Muscle of leg (tissue), 16 donors: Measurements from ENCODE around the gene PLIN1. TPM values are rescaled to one million over a fixed set of nuclear protein-coding genes. Genes with fewer than 3 reads are reported as not detected.

Source experiments
- DNase-seq: peaks from one replicate; pipeline ENCODE4 v3.0.0; 2013
- H3K27ac ChIP-seq: one replicate; pipeline ENCODE4 v1.5.1; 2013; ENCODE audit warnings: mild to moderate bottlenecking, low read length, control low read depth
- H3K27me3 ChIP-seq: one replicate; pipeline ENCODE4 v1.6.1; 2013; ENCODE audit warnings: low read length; ENCODE audit not compliant: control insufficient read depth, insufficient read depth
- H3K36me3 ChIP-seq: one replicate; pipeline ENCODE4 v1.6.1; 2013; ENCODE audit warnings: low read length; ENCODE audit not compliant: control insufficient read depth, insufficient read depth
- H3K4me1 ChIP-seq: one replicate; pipeline ENCODE4 v1.6.1; 2013; ENCODE audit warnings: low read length; ENCODE audit not compliant: control insufficient read depth, insufficient read depth
- H3K4me3 ChIP-seq: one replicate; pipeline ENCODE4 v1.5.1; 2013; ENCODE audit warnings: low read length, control low read depth
- H3K9me3 ChIP-seq: replicated peaks from 2 replicates; pipeline ENCODE4 v1.6.1; 2013; ENCODE audit warnings: low read depth, low read length; ENCODE audit not compliant: control insufficient read depth
- WGBS: methylation state at CpG from one replicate; pipeline ENCODE4 v1.1.5; 2013; ENCODE audit warnings: missing lambda C conversion rate; ENCODE audit not compliant: insufficient coverage; 5-methylcytosine and 5-hydroxymethylcytosine counted together
- long read RNA-seq, 11 donors: transcript quantifications; one replicate each; lab custom pipeline, GENCODE V29; 2026
- polyA plus RNA-seq, 8 donors: library from polyadenylated mRNA; unstranded; fragments of 120-200 nt; gene quantifications; one replicate each; pipeline versions ENCODE4 v1.2.1 to v1.2.3, GENCODE V29; 2013; ENCODE audit warnings: inconsistent platforms in 1 of 8, low replicate concordance in 1 of 8; ENCODE audit not compliant: insufficient read length in 8 of 8, insufficient read depth in 1 of 8
- total RNA-seq: library from RNA; stranded (reverse); fragments of 120-200 nt; gene quantifications from one replicate; pipeline ENCODE4 v1.2.4, GENCODE V29; 2013

PLIN1 gene
- total RNA-seq = 0.13 TPM
- under 1 TPM; 0.11 to 0.44 (median 0.30) TPM for polyA plus RNA-seq
- long read RNA-seq, donor 1 = 0 reads
- long read RNA-seq, donor 2 = 0 reads
- long read RNA-seq, donor 3, partial matches to known transcripts = 13 of 16 reads
- long read RNA-seq, donor 3, other reads (novel, unspliced or antisense) = 0 of 16 reads
- long read RNA-seq, donor 4 = 0 reads
- long read RNA-seq, donor 5 = 0 reads
- long read RNA-seq, donor 6 = 0 reads
- long read RNA-seq, donor 7 = 0 reads
- long read RNA-seq, donor 8 = 0 reads
- long read RNA-seq, donor 9 = 0 reads
- long read RNA-seq, donor 10 = 0 reads
- long read RNA-seq, donor 11 = 0 reads

GRCh38 chr15:89679212-89679611 is at the start of gene PLIN1:
PLIN1 (minus strand) TSS chr15:89679367; CDS start chr15:89677489, 1,878 bp downstream.
- Histone ChIP-seq H3K36me3 (peaks cover 6% of the 10 kb centered on the region), H3K4me1 (no peaks in the 10 kb centered on the region), H3K27ac (no peak within 1 kb of the TSS), H3K9me3 (no peaks in the 10 kb centered on the region), H3K4me3 (no peak within 1 kb of the TSS), H3K27me3 (no peaks in the 10 kb centered on the region)
- no peak for DNase-seq
- 67% methylated on average over 2 of the region's 2 CpGs for WGBS

DNA sequence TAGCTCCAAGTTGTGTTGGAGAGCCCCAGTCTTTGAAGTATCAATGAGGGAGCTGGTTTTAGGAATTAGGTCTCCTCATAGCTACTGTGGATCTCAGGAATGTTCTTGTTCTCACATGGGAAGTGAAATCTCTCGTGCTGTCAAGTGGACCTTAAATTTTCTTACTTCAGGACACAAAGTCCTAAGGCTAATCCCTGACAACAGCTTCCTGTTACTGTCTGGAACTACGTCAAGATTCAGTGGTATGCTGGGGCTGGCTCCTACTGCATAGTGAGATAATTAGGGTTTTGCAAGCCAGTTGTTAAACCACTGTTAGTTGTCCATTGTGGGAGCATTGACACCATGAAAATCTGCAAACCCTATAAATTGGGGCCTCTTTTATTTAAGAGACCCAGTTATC is 49.1 kb upstream of the PLIN1 start:
- DNase-seq = no peak
- WGBS = 20% methylated on average over 1 of the region's 2 CpGs
- H3K27me3 ChIP-seq = peaks cover 2% of the 10 kb centered on the region
- peaks cover 8% of the 10 kb centered on the region for H3K9me3 ChIP-seq
- H3K36me3 ChIP-seq = no peaks in the 10 kb centered on the region
- no peaks in the 10 kb centered on the region for H3K4me1 ChIP-seq
- H3K4me3 ChIP-seq = no peak overlapping the region
- no peak overlapping the region for H3K27ac ChIP-seq

- no CpG with 5 or more reads among the region's 1 CpG for WGBS
- no peaks in the 10 kb centered on the region for H3K4me1 ChIP-seq
- no peak for DNase-seq
- H3K36me3 ChIP-seq = no peaks in the 10 kb centered on the region
- H3K9me3 ChIP-seq = peaks cover 8% of the 10 kb centered on the region
- H3K27ac ChIP-seq = no peak overlapping the region
- peaks cover 8% of the 10 kb centered on the region for H3K27me3 ChIP-seq
- H3K4me3 ChIP-seq = no peak overlapping the region
These were observed 45.9 kb upstream of the PLIN1 start for GRCh38 chr15:89725064-89725463.

GRCh38 chr15:89724621-89725020 is 45.5 kb upstream of the PLIN1 start:
- Histone ChIP-seq H3K9me3 (peaks cover 8% of the 10 kb centered on the region), H3K36me3 (no peaks in the 10 kb centered on the region), H3K4me1 (no peaks in the 10 kb centered on the region), H3K27ac (no peak overlapping the region), H3K4me3 (no peak overlapping the region), H3K27me3 (peaks cover 8% of the 10 kb centered on the region)
- no peak for DNase-seq
- WGBS = no CpG with 5 or more reads among the region's 1 CpG

- Histone ChIP-seq H3K27me3 (peaks cover 8% of the 10 kb centered on the region), H3K4me1 (no peaks in the 10 kb centered on the region), H3K4me3 (no peak overlapping the region), H3K27ac (no peak overlapping the region), H3K36me3 (no peaks in the 10 kb centered on the region), H3K9me3 (peaks cover 8% of the 10 kb centered on the region)
- no peak for DNase-seq
- 100% methylated on average over 1 of the region's 3 CpGs for WGBS
These were observed 43.9 kb upstream of the PLIN1 start for GRCh38 chr15:89723031-89723430.

- no CpG with 5 or more reads among the region's 2 CpGs for WGBS
- H3K27me3 ChIP-seq = no peaks in the 10 kb centered on the region
- H3K36me3 ChIP-seq = no peaks in the 10 kb centered on the region
These were observed 35.6 kb upstream of the PLIN1 start for GRCh38 chr15:89714775-89715174.

DNA sequence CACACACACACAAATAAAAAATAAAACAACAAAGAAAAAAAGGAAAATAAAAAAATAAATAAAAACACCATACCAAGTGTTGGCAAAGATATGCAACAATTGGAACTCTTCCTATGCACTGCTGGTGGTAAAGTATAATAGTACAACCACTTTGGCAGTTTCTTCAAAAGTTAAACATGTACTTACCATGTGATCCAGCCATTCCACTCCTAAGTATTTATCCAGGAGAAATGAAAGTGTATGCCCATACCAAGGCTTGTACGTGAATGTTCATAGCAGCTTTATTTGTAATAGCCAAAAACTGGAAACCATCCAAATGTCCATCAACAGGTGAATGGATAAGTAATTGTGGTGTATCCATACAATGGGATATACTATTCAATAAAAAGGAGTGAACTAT is 28.4 kb upstream of the PLIN1 start:
- Histone ChIP-seq H3K27ac (no peak overlapping the region), H3K4me3 (no peak overlapping the region), H3K4me1 (no peaks in the 10 kb centered on the region), H3K36me3 (no peaks in the 10 kb centered on the region), H3K27me3 (no peaks in the 10 kb centered on the region), H3K9me3 (no peaks in the 10 kb centered on the region)
- no CpG with 5 or more reads among the region's 1 CpG for WGBS
- no peak for DNase-seq

More at GRCh38 chr15:89714775-89715174, 35.6 kb upstream of the PLIN1 start:
- Histone ChIP-seq H3K4me1 (no peaks in the 10 kb centered on the region), H3K27ac (no peak overlapping the region), H3K4me3 (no peak overlapping the region), H3K9me3 (no peaks in the 10 kb centered on the region)
- no peak for DNase-seq

DNA sequence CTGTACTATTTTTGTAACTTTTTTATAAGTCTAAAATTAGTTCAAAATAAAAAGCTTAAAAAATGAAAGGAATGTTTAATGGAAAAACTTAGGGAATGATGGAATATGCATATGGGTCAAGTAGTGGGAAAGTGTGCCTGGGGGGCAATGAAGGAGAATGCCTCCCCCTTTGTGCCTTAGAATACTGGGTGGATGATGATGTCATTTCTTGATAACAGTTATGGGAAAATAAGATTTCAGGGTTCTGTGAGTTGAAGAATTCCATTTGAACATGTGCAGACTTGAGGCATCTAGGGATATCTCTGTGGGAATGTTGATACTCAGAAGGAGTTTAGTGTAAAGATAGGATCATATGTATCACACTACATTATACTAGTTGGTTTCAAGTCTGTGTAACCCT is 25.2 kb upstream of the PLIN1 start:
- H3K4me1 ChIP-seq = no peaks in the 10 kb centered on the region
- no peaks in the 10 kb centered on the region for H3K36me3 ChIP-seq
- H3K9me3 ChIP-seq = no peaks in the 10 kb centered on the region
- H3K27me3 ChIP-seq = no peaks in the 10 kb centered on the region
- no peak for DNase-seq
- H3K27ac ChIP-seq = no peak overlapping the region
- H3K4me3 ChIP-seq = no peak overlapping the region

DNA sequence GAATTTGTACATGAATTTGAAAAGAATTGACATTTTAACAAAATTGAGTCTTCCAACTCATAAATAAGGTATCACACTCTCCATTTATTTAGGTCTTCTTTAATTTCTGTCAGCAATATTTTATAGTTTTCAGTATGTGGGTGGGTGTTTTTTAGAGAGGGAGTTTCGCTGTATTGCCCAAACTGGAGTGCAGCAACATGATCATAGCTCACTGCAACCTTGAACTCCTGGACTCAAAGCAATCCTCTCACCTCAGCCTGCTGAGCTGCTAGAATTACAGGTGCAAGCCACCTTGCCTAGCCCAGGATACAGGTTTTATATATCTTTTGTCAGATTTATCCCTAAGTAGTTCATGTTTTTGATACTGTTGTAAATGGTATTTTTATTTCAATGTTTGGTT is 16.0 kb upstream of the PLIN1 start:
- Histone ChIP-seq H3K9me3 (no peaks in the 10 kb centered on the region), H3K36me3 (no peaks in the 10 kb centered on the region), H3K27me3 (peaks cover 6% of the 10 kb centered on the region), H3K4me1 (peaks cover 2% of the 10 kb centered on the region), H3K27ac (no peak overlapping the region), H3K4me3 (no peak overlapping the region)
- no CpG with 5 or more reads among the region's 1 CpG for WGBS
- DNase-seq = no peak

DNA sequence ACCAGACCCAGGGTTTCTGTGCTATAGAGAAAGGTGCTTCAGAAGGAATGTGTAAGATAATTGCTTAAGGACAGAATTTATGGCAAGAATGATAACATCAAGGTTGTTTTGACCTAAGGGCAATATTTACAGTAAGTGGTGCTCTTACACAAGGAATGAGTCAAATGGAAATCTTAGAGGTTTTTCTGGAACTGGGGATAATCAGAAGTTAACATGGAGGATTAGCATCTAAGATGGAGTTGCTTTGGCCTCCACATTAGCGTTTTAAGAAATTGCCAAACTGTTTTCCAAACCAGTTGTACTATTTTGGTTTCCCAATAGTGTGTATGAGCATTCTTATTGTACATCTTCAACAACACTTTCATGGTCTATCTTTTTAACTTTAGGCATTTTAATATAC is 14.5 kb upstream of the PLIN1 start:
- no peak overlapping the region for H3K27ac ChIP-seq
- no peaks in the 10 kb centered on the region for H3K9me3 ChIP-seq
- no peak for DNase-seq
- no peaks in the 10 kb centered on the region for H3K36me3 ChIP-seq
- H3K4me3 ChIP-seq = no peak overlapping the region
- H3K27me3 ChIP-seq = peaks cover 6% of the 10 kb centered on the region
- peaks cover 6% of the 10 kb centered on the region for H3K4me1 ChIP-seq
- no CpG with 5 or more reads among the region's 1 CpG for WGBS

GRCh38 chr15:89693091-89693490 is 13.9 kb upstream of the PLIN1 start:
- Histone ChIP-seq H3K9me3 (no peaks in the 10 kb centered on the region), H3K27ac (no peak overlapping the region), H3K4me3 (no peak overlapping the region), H3K27me3 (peaks cover 6% of the 10 kb centered on the region), H3K36me3 (no peaks in the 10 kb centered on the region), H3K4me1 (peaks cover 6% of the 10 kb centered on the region)
- DNase-seq = no peak
- no CpG with 5 or more reads among the region's 2 CpGs for WGBS
